ENCODE data around the gene RFX2.
"Not testable (repeated sequence)": the region's sequence is repeated elsewhere in the genome, so short reads cannot be mapped to it uniquely, and the experiment has no call there.

RFX2 gene

DNA sequence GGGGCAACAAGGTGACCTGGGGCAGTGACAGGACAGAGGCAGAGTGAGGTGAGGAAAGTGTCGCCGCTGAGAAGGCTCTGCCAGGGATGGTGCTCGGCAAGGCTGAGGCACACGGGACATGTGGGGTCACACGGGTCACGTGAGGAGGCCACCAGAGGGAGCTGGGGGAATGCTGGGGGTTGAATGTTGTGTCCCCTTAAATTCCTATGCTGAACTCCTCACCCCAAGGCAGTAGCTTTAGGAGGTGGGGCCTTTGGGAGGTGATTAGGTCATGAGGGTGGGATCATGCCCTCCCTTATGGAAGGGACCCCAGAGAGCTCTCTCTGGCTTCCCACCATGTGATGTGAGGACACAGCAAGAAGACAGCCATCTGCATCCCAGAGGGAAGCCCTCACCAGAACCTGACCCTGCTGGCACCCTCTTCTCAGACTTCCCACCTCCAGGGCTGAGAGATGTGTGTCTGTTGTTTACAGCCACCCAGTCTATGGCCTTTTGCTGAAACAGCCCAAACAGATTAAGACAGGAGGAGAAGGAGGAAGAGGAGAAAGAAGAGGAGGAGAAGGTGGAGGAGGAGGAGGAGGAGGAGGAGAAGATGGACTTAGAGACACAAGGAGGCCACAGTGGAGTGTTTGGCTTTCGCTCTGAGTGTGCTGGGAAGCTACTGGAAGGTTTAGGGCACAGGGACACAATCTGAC lies 35.4 kb downstream of the RFX2 start:
- no peak for DNase-seq (ENCODE audit: low spot score)

DNA sequence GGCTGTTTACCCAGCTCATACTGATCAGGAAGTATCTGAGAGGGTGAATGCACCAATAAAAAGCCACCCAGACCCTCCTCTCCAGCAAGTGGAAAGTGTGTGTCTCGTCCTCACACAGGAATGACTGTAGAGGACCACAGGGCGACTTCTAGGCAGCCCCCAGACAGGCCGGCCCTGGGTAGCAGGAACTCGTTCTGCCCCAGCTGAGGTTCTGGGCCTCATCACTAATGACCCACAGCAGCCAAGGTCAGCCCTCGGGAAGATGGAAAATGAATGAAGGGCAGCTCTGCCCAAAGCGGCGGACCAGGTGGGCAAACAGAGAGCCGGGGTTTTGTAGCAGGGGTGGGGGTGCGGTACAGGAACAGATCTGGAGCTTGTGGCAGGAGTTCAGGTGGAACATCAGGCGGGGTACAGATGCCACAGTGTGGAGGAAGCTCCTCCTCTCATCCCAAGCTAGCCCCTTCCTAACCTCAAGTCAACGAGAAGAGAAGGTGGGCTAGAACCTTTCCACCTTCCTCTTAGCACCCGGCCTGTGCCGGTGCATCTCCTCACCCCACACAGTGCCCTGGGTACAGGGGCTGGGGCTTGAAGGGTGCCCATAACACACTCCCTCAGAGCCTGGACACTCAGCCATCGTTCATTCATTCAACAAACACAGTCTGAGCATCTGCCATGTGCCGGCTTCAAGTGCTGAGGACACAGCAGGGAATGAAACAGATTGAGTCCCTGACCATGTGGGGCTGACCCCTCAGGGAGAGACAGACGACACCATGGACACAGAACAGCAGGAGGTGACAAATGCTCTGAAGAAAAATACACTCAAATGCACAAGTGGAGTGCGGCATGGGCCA lies 36.2 kb downstream of the RFX2 start:
- DNase-seq (ENCODE audit: low spot score), result no peak

DNA sequence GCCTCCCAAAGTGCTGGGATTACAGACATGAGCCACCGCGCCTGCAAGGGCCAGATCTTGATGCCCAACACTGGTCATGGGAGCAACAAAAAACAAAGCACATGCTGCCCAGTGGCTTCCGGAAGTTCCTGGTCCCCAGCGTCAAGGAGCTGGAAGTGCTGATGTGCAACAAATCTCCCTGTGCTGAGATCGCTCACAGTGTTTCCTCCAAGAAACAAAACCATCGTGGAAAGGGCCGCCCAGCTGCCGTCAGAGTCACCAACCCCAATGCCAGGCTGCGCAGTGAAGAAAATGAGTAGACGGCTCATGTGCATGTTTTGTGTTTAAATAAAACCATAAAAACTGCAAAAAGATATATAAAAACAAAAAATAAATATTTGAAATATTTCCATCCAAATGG lies 37.1 kb downstream of the RFX2 start:
- DNase-seq (ENCODE audit: low spot score), result not testable (repeated sequence)

DNA sequence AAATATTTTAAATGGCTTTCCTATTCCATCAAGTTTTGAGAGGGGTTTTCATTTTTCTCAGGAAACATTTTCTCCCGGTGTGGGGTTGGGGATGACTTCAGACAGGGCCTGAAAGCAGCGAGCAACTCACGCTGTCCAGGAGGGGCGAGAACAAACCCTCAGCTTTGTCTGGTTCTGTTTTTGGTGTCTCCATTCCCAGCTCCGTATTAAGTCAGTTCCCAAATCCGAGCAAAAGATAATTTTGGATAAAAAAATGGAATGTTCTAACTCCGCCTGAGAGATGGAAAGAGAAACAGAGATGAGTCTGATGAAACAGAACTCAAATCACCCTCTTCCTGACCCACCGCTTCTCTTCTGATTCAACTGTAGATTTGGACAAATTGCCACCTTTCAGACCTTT lies 38.4 kb downstream of the RFX2 start:
- DNase-seq (ENCODE audit: low spot score), result no peak

DNA sequence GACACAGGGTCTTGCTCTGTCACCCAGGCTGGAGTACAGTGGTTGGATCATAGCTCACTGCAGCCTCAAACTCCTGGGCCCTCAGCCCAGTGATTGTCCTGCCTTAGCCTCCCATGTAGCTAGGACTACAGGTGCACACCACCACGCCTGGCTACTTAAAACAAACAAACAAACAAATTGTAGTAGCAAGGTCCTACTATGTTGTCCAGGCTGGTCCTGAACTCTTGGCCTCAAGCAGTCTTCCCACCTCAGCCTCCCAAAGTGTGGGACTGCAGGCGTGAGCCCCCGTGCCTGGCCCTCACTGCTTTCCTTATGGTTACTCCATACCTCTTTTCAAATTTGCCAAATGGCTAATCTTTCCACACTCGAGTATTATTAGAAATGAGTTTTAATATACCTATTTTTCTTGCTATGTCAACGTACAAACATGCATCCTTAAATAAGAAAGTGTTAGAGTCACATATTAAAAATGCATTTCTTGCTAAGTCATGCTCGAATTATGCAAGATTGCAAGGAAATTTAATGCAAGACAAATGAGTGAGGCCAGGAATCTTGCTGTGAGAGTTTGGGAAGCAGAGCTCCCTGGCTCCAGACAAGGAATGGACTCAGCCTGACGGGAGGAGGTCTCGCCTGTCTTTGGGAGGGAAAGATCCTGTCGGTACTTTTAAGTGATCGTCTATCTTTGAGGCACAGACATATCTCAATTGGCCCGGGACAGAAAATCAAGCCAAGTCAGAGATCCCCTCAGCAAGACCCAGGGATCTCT lies 39.4 kb downstream of the RFX2 start:
- no peak for DNase-seq (ENCODE audit: low spot score)

DNA sequence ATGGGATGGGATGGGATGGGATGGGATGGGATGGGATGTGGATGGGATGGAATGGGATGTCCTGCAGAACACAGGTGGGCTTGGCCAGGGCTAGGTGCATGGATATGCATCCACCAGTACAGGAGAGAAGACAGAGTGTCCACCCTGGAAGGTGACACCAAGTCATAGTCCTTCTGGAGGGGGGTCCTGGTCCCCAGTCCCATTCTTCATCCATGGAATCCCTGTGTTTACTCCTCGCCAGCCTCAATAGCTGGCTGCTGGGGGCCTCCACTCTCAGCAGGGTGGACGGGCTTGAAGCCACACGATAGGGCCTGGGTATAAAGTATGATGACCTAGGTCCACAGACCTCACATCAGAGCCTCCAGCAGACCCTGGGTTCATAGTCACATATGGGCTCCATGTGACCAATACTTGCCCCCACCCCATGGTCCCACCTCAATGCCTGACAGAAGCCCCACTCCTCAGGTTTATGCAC lies 40.1 kb downstream of the RFX2 start:
- DNase-seq (ENCODE audit: low spot score), result no peak

DNA sequence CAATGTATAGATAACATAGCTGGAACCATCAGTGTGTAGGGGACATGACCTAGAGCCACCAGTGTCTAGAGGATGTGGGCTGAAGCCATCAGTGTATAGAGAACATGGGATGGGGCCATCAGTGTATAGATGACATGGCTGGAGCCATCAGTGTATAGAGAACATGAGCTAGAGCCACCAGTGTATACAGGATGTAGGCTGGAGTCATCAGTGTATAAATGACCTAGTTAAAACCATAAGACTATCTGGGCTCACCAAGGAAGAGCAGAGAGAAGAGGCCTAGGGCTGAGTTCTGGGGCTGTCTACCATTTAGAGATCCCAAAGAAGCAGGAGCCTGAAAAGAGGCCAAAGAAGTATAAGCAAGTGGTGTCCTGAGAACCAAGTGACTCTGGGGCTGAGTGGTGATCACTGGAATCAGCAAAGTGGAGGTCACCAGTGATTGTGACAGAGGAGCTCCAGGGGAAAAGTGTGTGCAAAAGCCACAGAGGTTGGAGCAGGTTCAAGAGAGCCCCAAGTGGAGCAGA lies 41.0 kb downstream of the RFX2 start:
- DNase-seq (ENCODE audit: low spot score), result no peak

DNA sequence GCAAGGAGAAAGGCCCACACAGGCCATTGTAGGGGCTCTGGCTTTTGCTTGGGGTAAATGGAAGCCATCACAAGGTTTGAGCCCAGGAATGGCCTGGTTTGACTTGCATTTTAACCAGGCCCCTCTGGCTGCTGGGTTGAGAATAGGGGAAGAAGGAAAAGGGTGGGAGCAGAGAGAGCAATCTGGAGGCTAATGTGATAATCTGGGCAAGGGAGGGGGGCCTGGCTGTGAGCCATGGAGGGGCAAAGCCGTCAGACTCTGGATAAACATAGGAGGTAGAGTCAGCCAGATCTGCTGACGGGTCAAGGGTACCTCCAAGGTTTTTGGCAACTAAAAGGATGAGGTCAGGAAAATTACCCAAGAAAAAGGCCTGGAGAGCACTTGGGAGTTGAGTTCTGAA lies 41.6 kb downstream of the RFX2 start:
- DNase-seq (ENCODE audit: low spot score), result no peak

DNA sequence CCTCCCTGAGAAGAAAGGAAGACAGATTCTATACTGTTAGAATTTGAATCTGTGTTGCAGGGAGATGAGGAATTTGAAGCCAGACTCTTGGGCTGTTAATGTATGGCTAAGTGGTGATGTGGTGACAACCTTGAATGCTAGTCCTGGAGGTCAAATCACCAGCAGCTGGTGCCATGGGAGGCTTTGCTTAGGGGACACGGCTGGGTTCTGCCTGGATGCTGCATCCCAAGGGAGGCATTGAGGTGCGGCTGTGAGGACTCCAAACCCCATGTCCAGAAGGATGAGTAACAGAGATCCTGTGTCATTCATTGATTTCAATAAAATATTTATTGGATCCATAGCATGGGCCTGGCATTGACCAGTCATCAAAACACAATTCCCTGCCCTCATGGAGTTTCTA lies 42.3 kb downstream of the RFX2 start:
- no peak for DNase-seq (ENCODE audit: low spot score)

DNA sequence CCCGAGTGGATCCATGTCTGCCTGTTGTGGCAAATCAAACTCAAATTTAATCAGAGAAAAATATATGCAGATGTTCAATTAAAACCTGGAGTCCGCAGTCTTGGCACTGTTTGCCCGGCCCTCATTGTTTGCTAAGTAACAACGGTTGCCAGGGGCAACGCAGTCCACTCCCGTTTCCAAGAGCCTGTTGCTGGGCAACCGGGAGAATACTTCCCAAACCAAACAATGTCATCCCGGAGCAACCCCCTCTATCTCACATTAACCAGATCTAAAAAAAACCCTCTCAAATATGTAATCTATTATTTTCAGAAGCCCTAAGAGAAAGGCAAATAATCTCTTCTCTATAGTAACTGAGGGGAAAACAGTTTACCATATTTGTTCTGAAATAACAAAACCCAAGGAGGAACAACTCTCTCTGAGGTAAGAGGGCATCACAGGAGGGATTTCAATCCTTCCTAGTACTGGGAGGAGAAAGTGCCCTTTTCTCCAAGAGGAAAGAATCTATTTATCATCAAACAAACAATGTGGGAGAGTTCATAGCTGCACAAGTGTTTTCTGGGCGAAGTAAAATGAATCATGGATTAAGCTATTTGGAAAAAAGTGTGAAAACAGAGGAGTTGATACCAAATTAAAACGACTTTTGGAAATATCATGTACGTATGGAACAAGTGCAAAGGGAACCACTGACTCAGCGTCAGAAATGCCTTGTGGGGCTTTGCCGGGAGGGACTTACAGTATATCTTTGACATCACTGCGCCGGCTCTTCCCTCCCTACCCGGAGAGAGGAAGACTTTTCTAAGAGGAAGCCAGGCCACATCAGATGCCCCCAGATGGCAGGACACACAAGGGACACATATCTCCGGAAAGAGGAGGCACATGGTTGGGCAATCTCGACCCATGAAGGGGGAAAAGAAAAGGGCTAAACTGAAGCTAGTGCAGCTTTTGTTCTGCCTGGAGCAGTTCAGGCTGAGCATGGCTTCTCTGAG lies 43.3 kb downstream of the RFX2 start:
- no peak for DNase-seq (ENCODE audit: low spot score)

DNA sequence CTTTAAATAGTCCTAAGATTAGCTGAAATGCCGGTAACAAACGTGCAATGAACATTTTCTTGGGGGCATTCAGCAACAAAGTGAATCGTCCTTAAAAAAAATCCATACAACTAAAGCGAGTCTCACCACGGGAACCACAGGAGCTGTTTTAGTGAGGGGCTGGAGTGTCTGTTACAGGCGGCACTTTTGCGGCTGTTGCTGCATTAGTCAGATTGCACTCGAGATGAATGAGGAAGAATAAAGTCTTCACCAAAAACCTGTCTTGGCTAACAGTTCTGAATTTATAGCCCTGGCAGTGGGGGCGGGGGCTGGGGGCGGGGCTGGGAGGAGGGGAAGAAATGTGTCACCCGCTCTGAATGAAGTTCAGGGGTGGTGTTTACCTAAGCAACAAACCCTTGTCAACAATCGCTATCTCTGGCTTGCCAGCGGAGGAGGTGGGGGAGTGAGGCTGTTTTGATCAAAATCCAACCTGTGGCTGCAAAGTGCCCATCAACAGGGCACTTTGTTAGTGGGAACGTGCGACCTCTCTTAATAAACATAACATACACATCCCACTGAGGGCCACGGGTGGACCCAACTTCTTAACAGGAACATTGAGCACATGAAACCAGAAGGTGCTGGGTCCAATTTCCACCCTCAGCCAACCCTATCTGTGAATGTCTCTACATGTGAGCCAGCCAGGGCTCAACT lies 44.5 kb downstream of the RFX2 start:
- DNase-seq (ENCODE audit: low spot score), result no peak

DNA sequence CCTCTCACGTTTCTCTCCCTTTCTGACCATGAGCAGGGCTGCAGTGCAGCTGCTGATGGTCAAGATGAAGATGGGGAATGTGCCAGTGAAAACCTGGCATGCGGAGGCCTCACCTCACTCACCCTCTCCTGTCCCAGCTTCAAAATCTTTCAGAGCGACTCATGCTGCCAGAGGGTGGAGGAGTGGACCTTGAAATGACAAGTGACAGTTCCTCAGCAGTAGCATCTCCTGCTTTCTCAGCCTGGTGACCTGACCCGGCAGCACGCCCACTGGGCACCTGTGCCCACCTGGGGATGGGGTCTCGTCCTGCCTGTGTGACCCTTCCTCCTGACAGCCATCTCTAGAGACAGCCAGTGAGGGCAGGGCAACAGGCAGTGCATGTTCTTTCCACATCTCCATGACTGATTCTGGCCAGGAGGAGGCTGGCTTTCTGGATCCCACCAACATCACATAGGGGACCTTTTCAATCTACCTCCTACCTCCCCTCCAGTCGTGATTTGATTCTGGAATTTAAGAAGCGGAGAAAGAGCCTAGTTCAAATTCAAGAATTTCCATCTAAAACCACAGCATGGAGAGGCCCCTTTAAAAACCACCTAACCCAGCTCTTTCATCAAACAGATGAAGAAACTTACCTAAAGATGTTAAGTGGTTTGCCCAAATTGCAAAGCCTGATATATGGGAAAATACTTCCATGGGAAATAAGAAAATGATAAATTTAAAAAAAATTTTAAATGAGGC lies 45.8 kb downstream of the RFX2 start:
- no peak for DNase-seq (ENCODE audit: low spot score)

DNA sequence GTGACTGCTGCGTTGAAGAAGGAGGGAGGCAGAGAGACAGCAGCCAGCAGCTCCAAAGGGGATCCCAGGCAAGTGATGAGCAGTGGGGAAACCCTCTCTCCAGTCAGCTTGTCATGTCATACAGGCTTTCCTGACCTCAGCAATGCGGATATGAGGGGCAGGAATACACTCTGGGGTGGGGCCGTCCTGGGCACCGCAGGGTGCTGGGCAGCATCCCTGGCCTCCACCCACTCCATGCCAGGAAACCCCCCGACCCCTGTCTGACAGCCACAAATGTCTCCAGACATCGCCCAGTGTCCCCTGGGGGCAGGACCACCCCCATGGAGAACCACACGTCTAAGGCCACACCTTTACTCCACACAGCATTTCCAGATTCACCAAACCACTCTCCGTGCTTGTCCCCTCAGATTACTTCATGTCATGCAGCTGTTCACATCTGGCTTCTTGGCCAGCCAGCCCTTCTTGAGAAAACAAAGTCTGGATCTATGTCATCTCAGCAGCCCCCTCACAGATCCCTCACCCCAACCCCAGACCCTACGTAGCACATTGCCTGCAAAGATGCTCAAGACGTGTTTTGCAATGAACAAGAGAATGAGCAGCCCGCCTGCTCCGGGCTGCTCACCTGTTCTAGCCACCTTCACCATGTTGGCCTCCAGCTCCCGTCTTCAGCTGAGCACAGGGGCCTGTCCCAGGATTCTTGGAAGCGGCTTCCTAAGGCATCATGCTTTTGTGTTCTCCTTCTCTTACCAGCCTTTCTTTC lies 46.5 kb downstream of the RFX2 start:
- DNase-seq (ENCODE audit: low spot score), result no peak

DNA sequence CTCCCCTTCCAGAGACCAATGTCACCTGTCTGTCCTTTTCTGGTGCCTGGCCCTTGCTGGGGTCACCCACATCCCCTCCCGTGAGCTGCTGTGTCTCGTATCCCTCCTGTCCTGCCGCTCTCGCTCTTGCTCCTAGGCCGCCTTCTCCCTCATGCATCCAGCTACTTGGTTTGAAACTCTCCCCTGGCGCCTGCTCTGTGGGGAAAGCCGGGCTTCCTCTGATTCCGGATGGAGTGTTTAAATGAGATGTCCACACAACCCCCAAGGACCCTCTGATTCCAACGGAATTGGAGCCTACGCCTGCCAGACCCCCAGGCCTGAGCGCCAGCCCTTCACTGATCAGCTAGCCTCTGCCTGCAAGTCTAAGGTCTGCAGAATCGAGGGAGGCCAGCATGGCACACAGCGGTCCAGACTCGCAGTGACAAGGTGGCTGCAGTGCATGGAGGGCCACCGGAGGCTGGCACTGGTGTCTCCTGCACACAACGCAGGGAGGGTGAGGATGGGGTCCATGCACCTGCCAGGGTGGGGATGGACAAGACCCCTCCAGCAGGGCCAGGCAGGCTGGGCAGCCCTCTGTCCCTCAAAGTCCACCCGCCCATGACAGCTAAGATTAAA lies 47.2 kb downstream of the RFX2 start:
- no peak for DNase-seq (ENCODE audit: low spot score)

DNA sequence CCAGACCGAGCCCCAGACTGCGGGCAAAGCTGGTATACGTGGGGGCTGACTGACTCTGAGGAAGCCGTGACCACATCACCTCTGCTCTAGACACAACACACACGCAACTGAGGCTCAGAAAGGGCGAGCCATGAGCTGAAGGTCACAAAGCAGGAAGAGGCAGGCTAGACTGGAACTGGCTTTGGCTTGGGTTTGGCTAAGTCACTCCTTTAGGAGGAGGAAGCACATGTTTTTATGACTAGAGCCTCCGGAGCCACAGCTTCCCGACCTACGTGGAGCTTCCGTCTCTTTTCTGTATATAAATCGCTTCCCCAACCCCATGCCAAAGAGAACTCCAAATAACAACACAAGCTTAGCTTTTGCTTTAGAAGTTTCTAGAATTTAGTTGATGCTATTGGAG lies 48.0 kb downstream of the RFX2 start:
- DNase-seq (ENCODE audit: low spot score), result no peak

DNA sequence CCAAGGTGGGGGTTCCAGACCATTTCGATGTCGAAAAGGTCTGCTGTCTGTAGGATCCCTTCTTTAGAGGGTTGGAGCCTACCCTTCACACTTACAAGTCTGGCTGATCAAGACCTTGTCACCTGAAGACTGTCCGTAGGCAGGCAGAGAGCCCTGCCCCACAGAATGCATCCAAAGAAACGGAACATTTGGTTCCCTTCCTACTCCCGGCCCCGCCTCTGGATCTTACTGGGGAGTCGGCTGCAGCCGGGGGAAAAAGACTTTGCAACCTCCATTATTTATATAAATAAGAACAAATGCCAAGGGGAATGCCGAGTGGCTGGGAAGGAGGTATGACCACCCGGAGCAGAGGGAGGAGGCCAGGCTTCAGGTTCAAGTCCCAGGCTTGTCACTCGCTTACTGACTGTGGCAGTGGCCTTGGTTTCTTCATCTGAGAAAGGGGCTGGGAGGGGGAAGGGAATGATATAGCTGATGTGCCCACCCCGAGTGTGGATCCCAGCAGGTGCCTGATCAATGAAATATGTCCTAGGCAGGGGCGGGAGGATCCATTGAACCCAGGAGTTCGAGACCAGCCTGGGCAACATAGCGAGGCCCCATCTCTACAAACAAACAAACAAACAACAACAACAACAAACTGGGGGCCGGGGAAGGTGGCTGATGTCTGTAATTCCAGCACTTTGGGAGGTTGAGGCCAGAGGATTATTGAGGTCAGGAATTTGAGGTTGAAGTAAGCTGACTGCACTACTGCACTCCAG lies 48.7 kb downstream of the RFX2 start:
- DNase-seq (ENCODE audit: low spot score), result no peak

DNA sequence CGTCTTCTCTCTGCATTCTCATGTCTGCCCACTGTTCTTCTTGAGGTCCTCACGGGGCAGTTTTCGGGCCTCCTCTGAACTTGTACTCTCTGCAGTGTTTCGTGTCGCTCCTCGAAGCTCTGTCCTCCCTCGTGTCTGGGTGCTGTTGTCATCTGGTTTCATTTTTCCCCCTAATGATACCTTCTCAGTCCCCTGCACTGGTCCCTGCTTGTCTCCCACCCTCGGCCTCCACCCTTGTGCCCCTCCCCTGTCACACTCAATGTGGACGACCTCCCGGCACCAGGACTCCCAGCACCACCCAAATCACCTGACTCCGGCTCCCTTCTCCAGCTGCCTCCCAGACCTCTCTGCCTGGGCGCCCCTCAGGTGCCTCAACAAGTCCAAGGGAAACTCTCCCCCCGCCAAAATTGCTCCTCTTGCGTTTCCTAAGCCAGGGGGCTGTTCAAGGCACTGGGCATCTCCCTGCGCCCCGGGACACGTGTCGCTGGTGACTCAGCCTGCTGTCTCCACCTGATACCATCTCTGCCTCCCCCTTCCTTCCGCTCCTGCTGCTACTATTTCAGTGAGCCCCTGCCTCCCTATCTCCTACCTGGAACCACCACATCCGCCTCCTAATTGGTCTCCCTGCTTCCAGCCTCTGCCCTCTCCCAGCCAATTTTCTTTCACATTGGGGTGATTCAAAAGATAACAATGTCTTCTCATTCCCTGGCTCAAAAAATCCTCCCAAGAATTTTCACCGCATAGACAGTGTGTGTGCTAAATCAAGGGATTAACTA lies 49.5 kb downstream of the RFX2 start:
- no peak for DNase-seq (ENCODE audit: low spot score)

Measured in hematopoietic multipotent progenitor cell treated with erythropoietin and hydrocortisone succinate and interleukin-3 and kit ligand, for 15 days (in vitro differentiated cells).